Breast epithelium (tissue), 4 donors: Measurements from ENCODE around the gene SYCP2L. TPM values are rescaled to one million over a fixed set of nuclear protein-coding genes. Genes with fewer than 3 reads are reported as not detected.

ENCODE experiments used
- DNase-seq, 2 donors: peaks; one replicate each; pipeline ENCODE4 v3.0.0-alpha.2; 2019; ENCODE audit warnings: low spot score in 2 of 2
- H3K27ac ChIP-seq, 2 donors: fragments of 200-600 bp; sonication (generic) in 1 of 2; one replicate each; pipeline ENCODE4 v1.5.1; 2016 to 2019; ENCODE audit warnings: mild to moderate bottlenecking in 1 of 2
- H3K27me3 ChIP-seq, 2 donors: fragments of 200-600 bp; sonication (generic) in 1 of 2; one replicate each; pipeline versions ENCODE4 v1.5.1 to v1.6.0; 2017 to 2019; ENCODE audit warnings: control low read depth in 1 of 2, mild to moderate bottlenecking in 1 of 2
- H3K36me3 ChIP-seq: fragments of 200-600 bp; one replicate; pipeline ENCODE4 v1.5.1; 2019
- H3K4me1 ChIP-seq, 2 donors: fragments of 200-600 bp; sonication (generic); one replicate each; pipeline ENCODE4 v1.5.1; 2016 to 2019; ENCODE audit warnings: control low read depth in 1 of 2
- H3K4me3 ChIP-seq, 3 donors: fragments of 200-600 bp; sonication (generic); 1 replicate in 2 of 3; 2 replicates in 1 of 3; pipeline ENCODE4 v1.5.1; 2016 to 2019; ENCODE audit warnings: mild to moderate bottlenecking in 3 of 3, moderate library complexity in 2 of 3
- H3K9me3 ChIP-seq, 2 donors: fragments of 200-600 bp; sonication (generic) in 1 of 2; one replicate each; pipeline ENCODE4 v1.5.1; 2016 to 2019; ENCODE audit warnings: control low read depth in 1 of 2
- CTCF ChIP-seq, 3 donors: fragments of 450-650 bp; IDR thresholded peaks; one replicate each; pipeline ENCODE4 v1.5.1; 2016 to 2017; ENCODE audit warnings: antibody characterized with exemption in 3 of 3, mild to moderate bottlenecking in 3 of 3, moderate library complexity in 3 of 3
- POLR2A ChIP-seq: fragments of 450-650 bp; IDR thresholded peaks from one replicate; pipeline ENCODE4 v1.6.1; 2016; ENCODE audit warnings: antibody characterized with exemption, mild to moderate bottlenecking, moderate library complexity
- POLR2AphosphoS5 ChIP-seq, 3 donors: sonication (generic); formaldehyde crosslinking; IDR thresholded peaks; one replicate each; pipeline ENCODE4 v1.6.1; 2017; ENCODE audit warnings: antibody characterized with exemption in 3 of 3
- intact Hi-C: fragments of 100-400 bp; cut with DNase I; formaldehyde crosslinking; loops from one replicate; pipeline ENCODE4 v1.15.1; 2023; ENCODE audit warnings: low total_unique reads
- total RNA-seq, 3 donors: library from RNA; depleted of rRNA; stranded (reverse); fragments of >200 nt; gene quantifications; one replicate each; pipeline ENCODE4 v1.1.0, GENCODE V29; 2016

SYCP2L gene
- total RNA-seq, 3 donors from 2014 or later, result 1.8 to 2.2 (median 2.0) TPM

- no peak for DNase-seq
- intact Hi-C loops, result no loop called here
- Histone ChIP-seq H3K4me3 (no peak overlapping the region), H3K4me1 (no peaks in the 10 kb centered on the region), H3K27me3 (no peaks in the 10 kb centered on the region), H3K36me3 (no peaks in the 10 kb centered on the region), H3K27ac (no peak overlapping the region), H3K9me3 (no peaks in the 10 kb centered on the region)
- TF ChIP-seq POLR2A, result no peak
- TF ChIP-seq POLR2AphosphoS5 (IDR thresholded peaks at IDR 0.05), result no peak
- no peak for TF ChIP-seq CTCF (IDR thresholded peaks at IDR 0.05)
Observed at GRCh38 chr6:11006061-11006460, 119.2 kb downstream of the SYCP2L start.

GRCh38 chr6:11007715-11008608, 121.1 kb downstream of the SYCP2L start:
- intact Hi-C loops, result no loop called here
- no peak for DNase-seq
- Histone ChIP-seq H3K27ac (no peak overlapping the region), H3K9me3 (no peaks in the 10 kb centered on the region), H3K27me3 (no peaks in the 10 kb centered on the region), H3K4me1 (no peaks in the 10 kb centered on the region), H3K36me3 (no peaks in the 10 kb centered on the region), H3K4me3 (no peak overlapping the region)
- TF ChIP-seq CTCF (IDR thresholded peaks at IDR 0.05) (no peak), POLR2A (no peak), POLR2AphosphoS5 (IDR thresholded peaks at IDR 0.05) (no peak)

GRCh38 chr6:11008821-11009220, 122.0 kb downstream of the SYCP2L start:
- DNase-seq, result no peak
- Histone ChIP-seq H3K4me3 (no peak overlapping the region), H3K27ac (no peak overlapping the region), H3K27me3 (no peaks in the 10 kb centered on the region), H3K4me1 (no peaks in the 10 kb centered on the region), H3K36me3 (no peaks in the 10 kb centered on the region), H3K9me3 (no peaks in the 10 kb centered on the region)
- intact Hi-C loops, result no loop called here
- no peak for TF ChIP-seq POLR2AphosphoS5 (IDR thresholded peaks at IDR 0.05)
- no peak for TF ChIP-seq CTCF (IDR thresholded peaks at IDR 0.05)
- no peak for TF ChIP-seq POLR2A

- TF ChIP-seq CTCF (IDR thresholded peaks at IDR 0.05), result no peak
- no peak for TF ChIP-seq POLR2A
- TF ChIP-seq POLR2AphosphoS5 (IDR thresholded peaks at IDR 0.05), result no peak
- no peak overlapping the region for H3K27ac ChIP-seq
- no peak overlapping the region for H3K4me3 ChIP-seq
- no peaks in the 10 kb centered on the region for H3K9me3 ChIP-seq
- no peaks in the 10 kb centered on the region for H3K27me3 ChIP-seq
- DNase-seq, result no peak
- H3K36me3 ChIP-seq, result no peaks in the 10 kb centered on the region
- intact Hi-C loops, result no loop called here
- H3K4me1 ChIP-seq, result no peaks in the 10 kb centered on the region
Observed at GRCh38 chr6:11009353-11009752, 122.5 kb downstream of the SYCP2L start.

- Histone ChIP-seq H3K27me3 (no peaks in the 10 kb centered on the region), H3K4me3 (no peak overlapping the region), H3K4me1 (no peaks in the 10 kb centered on the region), H3K27ac (no peak overlapping the region), H3K36me3 (no peaks in the 10 kb centered on the region), H3K9me3 (no peaks in the 10 kb centered on the region)
- no peak for DNase-seq
- TF ChIP-seq POLR2AphosphoS5 (IDR thresholded peaks at IDR 0.05) (no peak), POLR2A (no peak), CTCF (IDR thresholded peaks at IDR 0.05) (no peak)
- intact Hi-C loops, result no loop called here
Observed at GRCh38 chr6:11011787-11012234, 125.0 kb downstream of the SYCP2L start.
